Effector memory CD8-positive, alpha-beta T cell (primary cell): ENCODE measurements around the gene SLC30A9.

Source experiments
- ATAC-seq: fragments of 150-1000 bp; cut with Tn5 transposase; replicated peaks from 2 replicates; pipeline ENCODE4 v1.10.0; 2021; ENCODE audit warnings: mild to moderate bottlenecking, moderate library complexity
- DNase-seq, 3 experiments: peaks; one replicate each; pipeline ENCODE4 v3.0.0; 2021
- H3K27ac Mint-ChIP-seq, 2 donors: one replicate each; pipeline ENCODE4 v1.8.0; 2022; ENCODE audit warnings: mild to moderate bottlenecking in 2 of 2, mixed read lengths in 2 of 2, moderate library complexity in 2 of 2
- H3K27me3 Mint-ChIP-seq, 2 donors: one replicate each; pipeline ENCODE4 v1.8.0; 2022; ENCODE audit warnings: mixed read lengths in 2 of 2
- H3K36me3 Mint-ChIP-seq: one replicate; pipeline ENCODE4 v1.8.0; 2022; ENCODE audit warnings: mild to moderate bottlenecking, moderate library complexity, mixed read lengths; ENCODE audit not compliant: insufficient read depth
- H3K4me1 Mint-ChIP-seq, 2 donors: one replicate each; pipeline ENCODE4 v1.8.0; 2022; ENCODE audit warnings: low read depth in 2 of 2, mixed read lengths in 2 of 2
- H3K4me3 Mint-ChIP-seq, 2 donors: one replicate each; pipeline ENCODE4 v1.8.0; 2022; ENCODE audit warnings: mild to moderate bottlenecking in 2 of 2, mixed read lengths in 2 of 2, moderate library complexity in 2 of 2
- H3K9me3 Mint-ChIP-seq, 2 donors: one replicate each; pipeline ENCODE4 v1.8.0; 2022; ENCODE audit warnings: mixed read lengths in 2 of 2

The SLC30A9 gene

GRCh38 chr4:42123071-42123644 is 132.8 kb downstream of the SLC30A9 start:
- ATAC-seq (no peak), DNase-seq (no peak)
- Mint-ChIP-seq H3K27me3 (peaks cover 29 to 30% of the 10 kb centered on the region in 2 donors), H3K4me1 (no peaks in the 10 kb centered on the region), H3K36me3 (no peaks in the 10 kb centered on the region), H3K9me3 (peaks cover 0 to 1% of the 10 kb centered on the region in 2 donors), H3K27ac (no peak overlapping the region), H3K4me3 (no peak overlapping the region)

GRCh38 chr4:42132099-42132498 is 141.8 kb downstream of the SLC30A9 start:
- Mint-ChIP-seq H3K27me3 (peaks cover 33 to 34% of the 10 kb centered on the region in 2 donors), H3K36me3 (no peaks in the 10 kb centered on the region), H3K4me3 (no peak overlapping the region), H3K4me1 (no peaks in the 10 kb centered on the region), H3K27ac (no peak overlapping the region), H3K9me3 (no peaks in the 10 kb centered on the region)
- DNase-seq (no peak), ATAC-seq (no peak)

GRCh38 chr4:42133006-42133405 is 142.7 kb downstream of the SLC30A9 start:
- no peaks in the 10 kb centered on the region for H3K9me3 Mint-ChIP-seq
- no peak overlapping the region for H3K4me3 Mint-ChIP-seq
- DNase-seq (no peak), ATAC-seq (no peak)
- H3K4me1 Mint-ChIP-seq: no peaks in the 10 kb centered on the region
- peaks cover 36 to 38% of the 10 kb centered on the region in 2 donors for H3K27me3 Mint-ChIP-seq
- no peak overlapping the region for H3K27ac Mint-ChIP-seq
- no peaks in the 10 kb centered on the region for H3K36me3 Mint-ChIP-seq

GRCh38 chr4:42136371-42136770 is 146.0 kb downstream of the SLC30A9 start:
- ATAC-seq: no peak
- Mint-ChIP-seq H3K9me3 (no peaks in the 10 kb centered on the region), H3K27ac (no peak overlapping the region), H3K4me3 (no peak overlapping the region), H3K27me3 (peaks cover 21 to 22% of the 10 kb centered on the region in 2 donors), H3K36me3 (no peaks in the 10 kb centered on the region), H3K4me1 (no peaks in the 10 kb centered on the region)
- DNase-seq: no peak
